HL-60 (cell line): ENCODE results near the gene ZNF423.

Experiments used
- DNase-seq, 2 experiments: peaks; one replicate each; pipeline ENCODE4 v3.0.0-alpha.2; 2010 to 2020; ENCODE audit warnings: low read depth in 1 of 2, low spot score in 1 of 2
- H3K27ac ChIP-seq: fragments of 250-450 bp; sonication (Bioruptor Pico); replicated peaks from 2 replicates; pipeline ENCODE4 v1.5.1; 2020; ENCODE audit warnings: mild to moderate bottlenecking, moderate library complexity
- H3K27me3 ChIP-seq: fragments of 250-450 bp; sonication (Bioruptor Pico); 2 replicates; pipeline ENCODE4 v1.5.1; 2021; ENCODE audit warnings: mild to moderate bottlenecking, moderate library complexity; ENCODE audit not compliant: insufficient read depth, poor library complexity, severe bottlenecking
- H3K4me3 ChIP-seq: replicated peaks from 2 replicates; pipeline ENCODE4 v1.5.1; 2011; ENCODE audit warnings: mild to moderate bottlenecking, control low read depth, low read length; ENCODE audit not compliant: insufficient read depth
- GABPA ChIP-seq: IDR thresholded peaks from 2 replicates; pipeline ENCODE4 v1.6.1; 2012; ENCODE audit warnings: low read depth
- POLR2AphosphoS5 ChIP-seq: IDR thresholded peaks from 2 replicates; pipeline ENCODE4 v1.6.1; 2012; ENCODE audit warnings: low read depth
- SPI1 ChIP-seq: IDR thresholded peaks from 2 replicates; pipeline ENCODE4 v1.6.1; 2012; ENCODE audit warnings: low read depth, mild to moderate bottlenecking, borderline replicate concordance
- TF ChIP-seq, protein P1 (sequence below): IDR thresholded peaks from one replicate; pipeline ENCODE4 v1.5.1; 2011; ENCODE audit warnings: low read length, control low read depth, inconsistent platforms; ENCODE audit not compliant: insufficient read depth
- TF ChIP-seq, protein P2 (sequence below): IDR thresholded peaks from 2 replicates; pipeline ENCODE4 v1.6.1; 2012; ENCODE audit warnings: low read depth; ENCODE audit not compliant: insufficient replicate concordance

The ZNF423 gene

GRCh38 chr16:49519741-49520140 is 336.2 kb downstream of the ZNF423 start:
- DNase-seq, result no peak
- no peak overlapping the region for H3K27ac ChIP-seq
- no peaks in the 10 kb centered on the region for H3K27me3 ChIP-seq
- no peak overlapping the region for H3K4me3 ChIP-seq
- TF ChIP-seq, protein P1, sequence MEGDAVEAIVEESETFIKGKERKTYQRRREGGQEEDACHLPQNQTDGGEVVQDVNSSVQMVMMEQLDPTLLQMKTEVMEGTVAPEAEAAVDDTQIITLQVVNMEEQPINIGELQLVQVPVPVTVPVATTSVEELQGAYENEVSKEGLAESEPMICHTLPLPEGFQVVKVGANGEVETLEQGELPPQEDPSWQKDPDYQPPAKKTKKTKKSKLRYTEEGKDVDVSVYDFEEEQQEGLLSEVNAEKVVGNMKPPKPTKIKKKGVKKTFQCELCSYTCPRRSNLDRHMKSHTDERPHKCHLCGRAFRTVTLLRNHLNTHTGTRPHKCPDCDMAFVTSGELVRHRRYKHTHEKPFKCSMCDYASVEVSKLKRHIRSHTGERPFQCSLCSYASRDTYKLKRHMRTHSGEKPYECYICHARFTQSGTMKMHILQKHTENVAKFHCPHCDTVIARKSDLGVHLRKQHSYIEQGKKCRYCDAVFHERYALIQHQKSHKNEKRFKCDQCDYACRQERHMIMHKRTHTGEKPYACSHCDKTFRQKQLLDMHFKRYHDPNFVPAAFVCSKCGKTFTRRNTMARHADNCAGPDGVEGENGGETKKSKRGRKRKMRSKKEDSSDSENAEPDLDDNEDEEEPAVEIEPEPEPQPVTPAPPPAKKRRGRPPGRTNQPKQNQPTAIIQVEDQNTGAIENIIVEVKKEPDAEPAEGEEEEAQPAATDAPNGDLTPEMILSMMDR, result no peak
- TF ChIP-seq POLR2AphosphoS5 (no peak), GABPA (no peak), SPI1 (no peak)
- TF ChIP-seq, protein P2, sequence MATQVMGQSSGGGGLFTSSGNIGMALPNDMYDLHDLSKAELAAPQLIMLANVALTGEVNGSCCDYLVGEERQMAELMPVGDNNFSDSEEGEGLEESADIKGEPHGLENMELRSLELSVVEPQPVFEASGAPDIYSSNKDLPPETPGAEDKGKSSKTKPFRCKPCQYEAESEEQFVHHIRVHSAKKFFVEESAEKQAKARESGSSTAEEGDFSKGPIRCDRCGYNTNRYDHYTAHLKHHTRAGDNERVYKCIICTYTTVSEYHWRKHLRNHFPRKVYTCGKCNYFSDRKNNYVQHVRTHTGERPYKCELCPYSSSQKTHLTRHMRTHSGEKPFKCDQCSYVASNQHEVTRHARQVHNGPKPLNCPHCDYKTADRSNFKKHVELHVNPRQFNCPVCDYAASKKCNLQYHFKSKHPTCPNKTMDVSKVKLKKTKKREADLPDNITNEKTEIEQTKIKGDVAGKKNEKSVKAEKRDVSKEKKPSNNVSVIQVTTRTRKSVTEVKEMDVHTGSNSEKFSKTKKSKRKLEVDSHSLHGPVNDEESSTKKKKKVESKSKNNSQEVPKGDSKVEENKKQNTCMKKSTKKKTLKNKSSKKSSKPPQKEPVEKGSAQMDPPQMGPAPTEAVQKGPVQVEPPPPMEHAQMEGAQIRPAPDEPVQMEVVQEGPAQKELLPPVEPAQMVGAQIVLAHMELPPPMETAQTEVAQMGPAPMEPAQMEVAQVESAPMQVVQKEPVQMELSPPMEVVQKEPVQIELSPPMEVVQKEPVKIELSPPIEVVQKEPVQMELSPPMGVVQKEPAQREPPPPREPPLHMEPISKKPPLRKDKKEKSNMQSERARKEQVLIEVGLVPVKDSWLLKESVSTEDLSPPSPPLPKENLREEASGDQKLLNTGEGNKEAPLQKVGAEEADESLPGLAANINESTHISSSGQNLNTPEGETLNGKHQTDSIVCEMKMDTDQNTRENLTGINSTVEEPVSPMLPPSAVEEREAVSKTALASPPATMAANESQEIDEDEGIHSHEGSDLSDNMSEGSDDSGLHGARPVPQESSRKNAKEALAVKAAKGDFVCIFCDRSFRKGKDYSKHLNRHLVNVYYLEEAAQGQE, result no peak

DNA sequence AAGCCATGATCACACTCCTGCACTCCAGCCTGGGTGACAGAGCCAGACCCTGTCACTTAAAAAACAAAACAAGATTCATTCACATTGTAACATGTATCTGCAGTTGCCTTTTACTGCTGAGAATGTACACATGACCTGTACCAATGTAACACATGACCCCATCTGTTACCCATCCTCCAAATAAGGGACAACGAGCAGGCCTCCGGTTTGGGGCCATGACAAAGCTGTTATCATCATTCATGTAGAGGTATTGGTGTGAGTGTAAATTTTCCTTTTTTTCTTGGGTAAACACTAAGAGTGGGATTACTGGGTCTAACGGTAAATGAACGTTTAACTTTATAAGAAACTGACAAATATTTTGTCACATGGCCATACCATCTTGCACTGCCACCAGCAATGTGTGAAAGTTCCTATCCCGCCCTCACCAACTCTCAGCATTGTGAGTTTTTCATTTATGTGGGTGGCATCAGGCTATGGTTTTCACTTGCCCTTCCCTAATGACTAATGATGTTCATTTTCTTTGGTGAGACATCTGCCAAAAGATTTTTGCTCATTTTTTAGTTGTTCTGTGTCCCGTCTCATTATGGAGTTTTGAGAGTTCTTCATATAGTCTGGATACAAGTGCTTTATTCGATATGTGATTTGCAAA is 336.8 kb downstream of the ZNF423 start:
- DNase-seq, result no peak
- Histone ChIP-seq H3K27ac (no peak overlapping the region), H3K27me3 (no peaks in the 10 kb centered on the region), H3K4me3 (no peak overlapping the region)
- TF ChIP-seq, protein P1, result no peak
- TF ChIP-seq SPI1, result no peak
- TF ChIP-seq, protein P2, result no peak

DNA sequence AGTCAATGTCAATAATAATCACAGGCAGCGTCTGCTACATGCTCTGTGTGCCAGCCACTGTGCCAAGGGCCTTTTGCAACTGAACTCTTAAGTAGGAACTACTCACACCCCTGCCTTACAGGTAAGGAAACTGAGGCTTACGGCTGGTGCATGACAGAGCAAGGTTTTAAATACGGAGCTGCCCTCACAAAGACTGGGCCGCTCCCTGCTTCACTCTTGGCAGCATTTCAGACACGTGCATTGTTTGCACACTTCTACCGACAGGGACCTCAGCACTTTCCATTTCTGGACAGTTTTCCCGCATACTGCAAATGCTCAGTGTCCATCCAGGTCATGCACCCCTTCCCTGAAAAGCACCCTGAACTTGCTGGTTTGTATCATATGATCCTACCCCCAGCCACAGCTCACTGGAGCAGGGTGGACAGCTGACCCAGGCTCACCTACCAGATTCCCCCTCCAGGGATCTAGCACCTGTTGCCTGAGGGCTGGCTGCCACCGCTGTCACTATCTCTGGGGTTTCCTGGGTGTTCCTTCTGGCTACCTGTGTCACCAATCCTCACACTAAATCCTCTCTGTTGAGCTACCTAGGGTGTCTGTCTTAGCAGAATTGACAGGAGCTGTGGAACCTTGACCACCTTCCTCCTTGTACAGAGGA is 339.4 kb downstream of the ZNF423 start:
- no peak for DNase-seq
- Histone ChIP-seq H3K27me3 (no peaks in the 10 kb centered on the region), H3K4me3 (no peak overlapping the region), H3K27ac (no peak overlapping the region)
- TF ChIP-seq SPI1, result no peak
- TF ChIP-seq GABPA, result no peak
- TF ChIP-seq POLR2AphosphoS5, result no peak

DNA sequence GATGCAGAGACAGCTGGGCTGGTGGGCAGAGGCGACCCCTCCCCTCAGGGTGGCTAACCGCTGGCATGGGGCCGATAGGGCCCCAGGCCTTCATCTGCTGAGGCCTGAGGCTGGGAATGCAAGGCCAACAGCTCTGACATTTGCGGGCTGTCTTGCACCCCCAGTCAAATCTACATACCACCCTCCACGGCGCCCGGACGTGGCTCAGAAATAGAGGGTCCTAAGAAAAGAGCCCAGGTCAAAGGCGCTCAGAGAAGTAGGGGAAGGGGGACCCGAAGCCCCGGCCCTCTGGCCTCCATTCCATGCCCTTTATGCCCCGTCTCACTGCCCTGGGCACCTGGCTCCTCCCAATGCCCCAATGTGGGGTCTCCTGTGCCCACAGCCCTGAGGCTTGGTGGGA is 340.1 kb downstream of the ZNF423 start:
- Histone ChIP-seq H3K27ac (no peak overlapping the region), H3K27me3 (no peaks in the 10 kb centered on the region), H3K4me3 (no peak overlapping the region)
- no peak for TF ChIP-seq SPI1
- TF ChIP-seq, protein P1, result no peak
- TF ChIP-seq, protein P2, result no peak
- TF ChIP-seq POLR2AphosphoS5, result no peak
- no peak for TF ChIP-seq GABPA
- no peak for DNase-seq
